NOMO-1 (cell line): ENCODE measurements around the gene PPP2R5D.
"Not testable (repeated sequence)": the region's sequence is repeated elsewhere in the genome, so short reads cannot be mapped to it uniquely, and the experiment has no call there.

Experiments used
- DNase-seq, 2 experiments: peaks; one replicate each; lab custom pipeline; 2025; ENCODE audit not compliant: unreplicated experiment in 2 of 2; lab: John Stamatoyannopoulos, UW

Gene PPP2R5D

DNA sequence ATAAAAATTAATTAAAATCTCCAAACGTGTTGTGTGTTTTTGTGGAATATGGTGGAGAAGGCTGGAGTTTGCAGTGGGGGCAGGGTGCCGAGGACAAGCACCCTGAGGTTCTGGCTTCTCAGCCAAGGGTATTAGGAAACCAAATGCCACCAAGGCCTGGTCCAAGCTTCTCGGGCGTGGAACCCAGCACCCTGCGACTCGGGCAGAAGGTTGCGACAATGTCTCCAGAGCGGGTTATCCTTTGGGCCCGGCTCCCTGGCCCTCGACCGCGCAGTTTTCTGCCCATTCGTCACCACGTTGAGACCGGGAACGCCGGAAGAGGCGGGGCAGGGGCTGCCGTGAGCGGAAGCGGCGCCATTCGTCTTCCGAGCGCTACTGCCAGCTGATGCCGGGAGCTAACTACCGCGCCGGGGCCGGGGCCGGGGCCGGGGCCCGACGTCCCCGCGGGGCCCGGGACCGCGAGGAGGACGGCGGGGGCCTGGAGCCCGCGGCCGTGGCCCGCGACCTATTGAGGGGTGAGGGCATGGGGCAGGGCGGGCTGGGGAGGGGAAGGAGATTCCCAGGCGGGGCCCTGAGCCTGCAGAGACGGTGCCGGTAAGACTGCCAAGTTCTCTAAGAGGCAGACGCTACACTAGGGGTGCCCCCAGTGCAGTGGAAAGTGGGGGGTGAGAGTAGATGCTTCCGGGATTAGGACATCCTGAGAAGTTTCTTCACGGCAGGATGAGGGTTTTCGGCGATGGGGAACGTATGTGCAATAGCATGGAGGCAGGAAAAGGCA is 37.1 kb downstream of the PPP2R5D start, which contains the start of gene RRP36:
Gene RRP36 (plus strand): TSS at position 354 of the 778 bp plus-strand sequence. CDS start 32 bp downstream, at position 386.
- DNase-seq = peak; percentile 63 to 75

DNA sequence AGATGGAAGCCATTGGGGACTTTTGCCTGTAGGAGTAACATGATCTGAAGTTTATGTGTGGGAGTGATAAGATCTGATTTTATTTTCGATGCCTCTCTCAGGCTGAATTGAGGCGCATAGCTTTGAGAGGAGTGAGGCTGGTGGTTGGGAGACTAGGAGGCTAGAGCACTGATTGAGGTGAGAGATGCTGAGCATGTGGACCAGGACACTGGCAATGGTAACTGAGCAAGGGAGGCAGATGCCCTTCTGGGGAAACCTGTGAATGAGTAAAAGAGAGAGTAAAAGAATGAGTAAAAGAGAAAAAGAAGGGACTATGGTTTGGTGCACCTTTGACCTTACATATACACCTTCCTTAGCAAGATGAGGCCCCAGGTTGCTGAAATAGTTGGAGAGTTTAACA is 40.1 kb downstream of the PPP2R5D start:
- DNase-seq = no peak

DNA sequence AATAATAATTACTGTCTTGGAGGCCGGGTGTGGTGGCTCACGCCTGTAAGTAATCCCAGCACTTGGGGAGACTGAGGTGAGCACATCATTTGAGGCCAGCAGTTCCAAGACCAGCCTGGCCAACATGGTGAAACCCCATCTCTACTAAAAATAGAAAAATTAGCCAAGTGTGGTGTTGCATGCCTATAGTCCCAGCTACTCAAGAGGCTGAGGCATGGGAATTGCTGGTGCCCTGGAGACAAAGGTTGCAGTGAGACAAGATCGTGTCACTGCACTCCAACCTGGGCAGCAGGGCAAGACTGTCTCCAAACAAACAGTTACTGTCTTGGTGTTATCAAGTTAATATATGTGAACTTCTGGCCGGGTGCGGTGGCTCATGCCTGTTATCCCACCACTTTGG is 42.0 kb downstream of the PPP2R5D start:
- no peak for DNase-seq

GRCh38 chr6:43029120-43029519 is 44.8 kb downstream of the PPP2R5D start:
- DNase-seq = no peak

DNA sequence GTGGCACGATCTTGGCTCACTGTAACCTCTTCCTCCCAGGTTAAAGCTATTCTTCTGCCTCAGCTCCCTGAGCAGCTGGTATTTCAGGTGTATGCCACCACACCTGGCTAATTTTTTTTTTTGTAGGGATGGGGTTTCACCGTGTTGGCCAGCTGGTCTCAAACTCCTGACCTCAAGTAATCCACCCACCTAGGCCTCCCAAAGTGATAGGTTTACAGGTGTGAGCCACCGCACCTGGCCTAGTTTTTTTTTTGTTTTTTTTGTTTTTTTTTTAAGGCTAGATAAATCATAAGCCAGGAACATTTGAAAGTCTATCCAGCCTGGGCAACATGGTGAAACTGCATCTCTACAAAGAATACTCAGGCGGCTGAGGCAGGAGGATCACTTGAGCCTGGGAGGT is 48.0 kb downstream of the PPP2R5D start:
- no peak for DNase-seq

- DNase-seq = no peak
Observed at GRCh38 chr6:43033496-43034189, 49.3 kb downstream of the PPP2R5D start.

GRCh38 chr6:43034190-43034525 is 49.8 kb downstream of the PPP2R5D start:
- no peak for DNase-seq

GRCh38 chr6:43035495-43036194 is 51.3 kb downstream of the PPP2R5D start:
- no peak for DNase-seq

DNA sequence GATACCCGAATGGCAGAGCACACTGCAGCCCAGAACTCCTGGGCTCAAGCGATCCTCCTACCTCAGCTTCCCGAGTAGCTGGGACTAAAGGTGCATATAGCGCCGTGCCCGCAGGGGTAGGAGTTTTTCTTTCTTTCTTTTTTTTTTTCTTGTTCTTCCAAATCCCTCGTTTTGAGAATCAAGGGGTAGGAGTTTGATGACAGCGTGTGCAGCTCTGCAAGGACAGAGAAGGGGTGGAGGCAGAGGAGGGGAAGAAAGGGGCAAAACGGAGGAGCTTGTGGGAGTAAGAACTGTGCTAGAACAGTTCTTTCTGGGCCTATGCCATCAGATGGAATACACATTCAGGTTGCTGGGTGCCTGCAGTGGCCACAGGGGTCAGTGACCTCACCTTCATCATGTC is 52.3 kb downstream of the PPP2R5D start:
- no peak for DNase-seq

DNA sequence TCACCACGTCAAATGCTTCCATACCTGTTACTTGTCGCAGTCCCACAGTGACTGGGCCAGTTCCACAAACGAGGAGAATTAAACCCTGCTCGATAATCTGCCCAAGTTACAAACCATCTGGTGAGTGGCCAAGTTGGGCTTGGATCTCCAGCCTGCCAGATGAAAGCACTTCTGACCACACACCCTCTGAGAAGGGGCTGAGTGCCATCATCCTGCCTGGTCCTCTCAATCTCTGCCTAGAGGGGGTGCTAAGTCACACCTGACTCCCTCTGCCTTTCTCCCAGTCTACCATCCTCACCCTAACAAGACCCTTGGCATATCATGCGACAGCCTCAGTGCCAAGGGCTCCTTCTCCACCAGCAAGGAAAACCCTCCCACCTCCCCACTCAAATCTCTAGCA is 52.8 kb downstream of the PPP2R5D start:
- no peak for DNase-seq

DNA sequence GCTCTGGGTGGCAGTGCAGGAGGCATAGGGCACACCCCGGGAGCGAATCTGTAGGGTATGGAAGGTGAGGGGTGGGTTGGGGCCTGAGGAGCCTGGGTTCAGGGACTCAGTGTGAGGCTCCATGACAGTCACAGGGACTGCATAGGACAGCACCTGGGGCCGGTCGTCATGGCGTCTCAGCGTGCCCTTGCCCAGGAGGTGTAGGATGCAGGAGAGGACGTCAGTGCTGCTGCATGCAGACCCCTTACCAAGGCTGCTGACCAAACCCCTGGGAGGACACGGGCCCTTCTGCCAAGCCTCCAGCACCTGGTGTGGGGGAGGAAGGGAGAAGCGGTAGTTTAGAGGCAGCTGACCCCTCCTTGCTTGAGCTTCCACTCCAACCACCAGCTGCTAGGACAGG is 53.3 kb downstream of the PPP2R5D start:
- no peak for DNase-seq

GRCh38 chr6:43038727-43039126 is 54.4 kb downstream of the PPP2R5D start:
- no peak for DNase-seq

DNA sequence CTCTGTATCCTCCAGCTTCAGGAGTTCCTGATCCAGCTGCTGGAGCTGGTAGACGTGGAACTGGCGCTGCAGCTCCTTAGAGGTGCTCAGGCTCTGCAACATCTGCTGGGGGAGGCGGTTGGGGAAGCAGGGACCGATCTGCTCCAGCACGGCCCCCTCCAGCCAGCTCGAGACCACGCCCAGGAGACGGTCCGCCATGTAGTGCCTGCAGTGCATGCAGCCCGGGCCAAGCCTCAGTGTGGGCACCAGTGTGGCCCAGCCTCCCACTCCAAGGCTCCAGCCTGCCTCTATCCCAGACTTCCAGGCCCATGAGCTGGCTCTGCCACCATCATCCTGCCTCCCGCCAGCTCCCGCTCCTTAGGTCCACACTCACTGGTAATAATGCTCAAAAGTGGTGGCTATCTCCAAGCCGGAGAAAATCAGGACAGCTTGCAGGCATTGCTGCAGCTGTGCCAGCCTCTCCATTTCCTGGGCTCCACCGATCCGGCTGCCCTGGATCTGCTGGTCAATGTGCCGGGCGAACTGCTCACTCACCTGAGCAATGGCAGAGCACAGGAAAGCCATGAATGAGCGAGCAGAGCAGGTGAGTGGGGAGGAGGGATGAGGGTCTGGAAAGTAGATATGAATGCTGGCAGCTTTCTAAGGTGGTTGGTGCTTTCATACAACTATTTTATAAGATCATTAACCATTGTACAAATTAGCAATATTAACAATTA is 56.3 kb downstream of the PPP2R5D start:
- no peak for DNase-seq

DNA sequence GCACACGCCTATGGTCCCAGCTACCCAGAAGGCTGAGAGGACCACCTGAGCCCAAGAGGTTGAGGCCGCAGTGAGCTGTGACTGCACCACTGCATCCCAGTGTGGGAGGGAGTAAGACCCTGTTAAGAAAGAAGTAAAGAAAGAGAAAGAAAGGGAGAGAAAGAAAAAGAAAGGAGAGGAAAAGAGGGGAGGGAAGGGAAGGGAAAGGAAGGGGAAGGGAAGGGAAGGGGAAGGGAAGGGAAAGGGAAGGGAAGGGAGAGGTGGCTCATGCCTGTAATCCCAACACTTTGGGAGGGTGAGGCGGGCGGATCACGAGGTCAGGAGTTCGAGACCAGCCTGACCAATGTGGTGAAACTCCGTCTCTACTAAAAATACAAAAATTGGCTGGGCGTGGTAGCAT is 57.1 kb downstream of the PPP2R5D start:
- DNase-seq = not testable (repeated sequence)

GRCh38 chr6:43043310-43043709 is 58.9 kb downstream of the PPP2R5D start:
- no peak for DNase-seq

- DNase-seq = no peak
Observed at GRCh38 chr6:43045371-43045930, 61.1 kb downstream of the PPP2R5D start.

GRCh38 chr6:43047998-43048397 is 63.6 kb downstream of the PPP2R5D start:
- no peak for DNase-seq

GRCh38 chr6:43050981-43051380 is 66.6 kb downstream of the PPP2R5D start:
- DNase-seq = no peak

GRCh38 chr6:43052225-43052841 is 68.0 kb downstream of the PPP2R5D start:
- DNase-seq = no peak

GRCh38 chr6:43052842-43053544 is 68.6 kb downstream of the PPP2R5D start:
- DNase-seq = peak in 1 of 2 experiments; percentile 9
